Measurements from ENCODE around the gene SLC29A1. TPM values are rescaled to one million over a fixed set of nuclear protein-coding genes. Genes with fewer than 3 reads are reported as not detected.

SLC29A1 gene
- total and polyA plus RNA-seq, 9 of the 15 experiments (the other 6 are each of a cell fraction or from before 2014, with no cell fraction given), result 18.9 to 170 (median 57.7) TPM

- TF ChIP-seq SREBF2 (CRISPR knock-in tag; IDR thresholded peaks at IDR 0.05) (0 out of 2 replicates have a peak, but pooled peaks have one; percentile 48), PCBP1 (IDR thresholded peaks at IDR 0.05; ENCODE audit: low read depth, low read length, poor library complexity, severe bottlenecking) (peak; percentile 100), SRSF3 (IDR thresholded peaks at IDR 0.05; ENCODE audit: insufficient read depth, low read length) (no peak), TAF1 (IDR thresholded peaks at IDR 0.05; ENCODE audit: control insufficient read depth, extremely low read depth, insufficient read depth, low read length, severe bottlenecking) (peak; percentile 38), WHSC1 (IDR thresholded peaks at IDR 0.05; ENCODE audit: low read length) (no peak), ZNF584 (CRISPR knock-in tag; IDR thresholded peaks at IDR 0.05; ENCODE audit: low read depth) (no peak), HIVEP1 (CRISPR knock-in tag; IDR thresholded peaks at IDR 0.05) (no peak), PHTF2 (CRISPR knock-in tag; IDR thresholded peaks at IDR 0.05) (peak; percentile 22; the same call in 1 of the 2 replicates), RBM25 (IDR thresholded peaks at IDR 0.05; ENCODE audit: low read depth, low read length, severe bottlenecking) (peak; percentile 7), SIN3A (IDR thresholded peaks at IDR 0.05; ENCODE audit: borderline replicate concordance in 2 of 2, control insufficient read depth in 1 of 2, low read depth in 2 of 2, low read length in 2 of 2) (peak in 1 of 2 experiments; percentile 91; a peak in 1 of 4 replicates), SAP30 (IDR thresholded peaks at IDR 0.05; ENCODE audit: borderline replicate concordance, insufficient read depth, low read depth, low read length, poor library complexity, severe bottlenecking) (peak; percentile 54), NFRKB (IDR thresholded peaks at IDR 0.05; ENCODE audit: low read depth) (no peak; the same call in 1 of the 2 replicates), MTA1 (IDR thresholded peaks at IDR 0.05; ENCODE audit: borderline replicate concordance) (0 out of 2 replicates have a peak, but pooled peaks have one; percentile 37)
- TF ChIP-seq, protein P1, sequence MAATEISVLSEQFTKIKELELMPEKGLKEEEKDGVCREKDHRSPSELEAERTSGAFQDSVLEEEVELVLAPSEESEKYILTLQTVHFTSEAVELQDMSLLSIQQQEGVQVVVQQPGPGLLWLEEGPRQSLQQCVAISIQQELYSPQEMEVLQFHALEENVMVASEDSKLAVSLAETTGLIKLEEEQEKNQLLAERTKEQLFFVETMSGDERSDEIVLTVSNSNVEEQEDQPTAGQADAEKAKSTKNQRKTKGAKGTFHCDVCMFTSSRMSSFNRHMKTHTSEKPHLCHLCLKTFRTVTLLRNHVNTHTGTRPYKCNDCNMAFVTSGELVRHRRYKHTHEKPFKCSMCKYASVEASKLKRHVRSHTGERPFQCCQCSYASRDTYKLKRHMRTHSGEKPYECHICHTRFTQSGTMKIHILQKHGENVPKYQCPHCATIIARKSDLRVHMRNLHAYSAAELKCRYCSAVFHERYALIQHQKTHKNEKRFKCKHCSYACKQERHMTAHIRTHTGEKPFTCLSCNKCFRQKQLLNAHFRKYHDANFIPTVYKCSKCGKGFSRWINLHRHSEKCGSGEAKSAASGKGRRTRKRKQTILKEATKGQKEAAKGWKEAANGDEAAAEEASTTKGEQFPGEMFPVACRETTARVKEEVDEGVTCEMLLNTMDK (IDR thresholded peaks at IDR 0.05; ENCODE audit: borderline replicate concordance, insufficient read depth, low read depth, low read length, poor library complexity, severe bottlenecking), result peak; percentile 14
- TF ChIP-seq, protein P2, sequence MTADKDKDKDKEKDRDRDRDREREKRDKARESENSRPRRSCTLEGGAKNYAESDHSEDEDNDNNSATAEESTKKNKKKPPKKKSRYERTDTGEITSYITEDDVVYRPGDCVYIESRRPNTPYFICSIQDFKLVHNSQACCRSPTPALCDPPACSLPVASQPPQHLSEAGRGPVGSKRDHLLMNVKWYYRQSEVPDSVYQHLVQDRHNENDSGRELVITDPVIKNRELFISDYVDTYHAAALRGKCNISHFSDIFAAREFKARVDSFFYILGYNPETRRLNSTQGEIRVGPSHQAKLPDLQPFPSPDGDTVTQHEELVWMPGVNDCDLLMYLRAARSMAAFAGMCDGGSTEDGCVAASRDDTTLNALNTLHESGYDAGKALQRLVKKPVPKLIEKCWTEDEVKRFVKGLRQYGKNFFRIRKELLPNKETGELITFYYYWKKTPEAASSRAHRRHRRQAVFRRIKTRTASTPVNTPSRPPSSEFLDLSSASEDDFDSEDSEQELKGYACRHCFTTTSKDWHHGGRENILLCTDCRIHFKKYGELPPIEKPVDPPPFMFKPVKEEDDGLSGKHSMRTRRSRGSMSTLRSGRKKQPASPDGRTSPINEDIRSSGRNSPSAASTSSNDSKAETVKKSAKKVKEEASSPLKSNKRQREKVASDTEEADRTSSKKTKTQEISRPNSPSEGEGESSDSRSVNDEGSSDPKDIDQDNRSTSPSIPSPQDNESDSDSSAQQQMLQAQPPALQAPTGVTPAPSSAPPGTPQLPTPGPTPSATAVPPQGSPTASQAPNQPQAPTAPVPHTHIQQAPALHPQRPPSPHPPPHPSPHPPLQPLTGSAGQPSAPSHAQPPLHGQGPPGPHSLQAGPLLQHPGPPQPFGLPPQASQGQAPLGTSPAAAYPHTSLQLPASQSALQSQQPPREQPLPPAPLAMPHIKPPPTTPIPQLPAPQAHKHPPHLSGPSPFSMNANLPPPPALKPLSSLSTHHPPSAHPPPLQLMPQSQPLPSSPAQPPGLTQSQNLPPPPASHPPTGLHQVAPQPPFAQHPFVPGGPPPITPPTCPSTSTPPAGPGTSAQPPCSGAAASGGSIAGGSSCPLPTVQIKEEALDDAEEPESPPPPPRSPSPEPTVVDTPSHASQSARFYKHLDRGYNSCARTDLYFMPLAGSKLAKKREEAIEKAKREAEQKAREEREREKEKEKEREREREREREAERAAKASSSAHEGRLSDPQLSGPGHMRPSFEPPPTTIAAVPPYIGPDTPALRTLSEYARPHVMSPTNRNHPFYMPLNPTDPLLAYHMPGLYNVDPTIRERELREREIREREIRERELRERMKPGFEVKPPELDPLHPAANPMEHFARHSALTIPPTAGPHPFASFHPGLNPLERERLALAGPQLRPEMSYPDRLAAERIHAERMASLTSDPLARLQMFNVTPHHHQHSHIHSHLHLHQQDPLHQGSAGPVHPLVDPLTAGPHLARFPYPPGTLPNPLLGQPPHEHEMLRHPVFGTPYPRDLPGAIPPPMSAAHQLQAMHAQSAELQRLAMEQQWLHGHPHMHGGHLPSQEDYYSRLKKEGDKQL (CRISPR knock-in tag; IDR thresholded peaks at IDR 0.05; ENCODE audit: borderline replicate concordance), result 0 out of 2 replicates have a peak, but pooled peaks have one; percentile 57
Observed at GRCh38 chr6:44245912-44246662, 22.7 kb downstream of the SLC29A1 start (continued).
